PC-3 (cell line): Measurements from ENCODE around the gene RRM2.

ENCODE experiments used
- EZH2 ChIP-seq: fragments of 300-600 bp; sonication (generic); IDR thresholded peaks from one replicate; pipeline ENCODE4 v1.6.1; 2017; ENCODE audit warnings: antibody characterized with exemption, mild to moderate bottlenecking, low read length; ENCODE audit not compliant: unreplicated experiment
- EZH2phosphoT487 ChIP-seq: fragments of 300-600 bp; sonication (generic); IDR thresholded peaks from 2 replicates; pipeline ENCODE4 v1.6.1; 2018; ENCODE audit warnings: mild to moderate bottlenecking, antibody characterized with exemption, low read length, borderline replicate concordance
- TF ChIP-seq, protein P1 (sequence below): fragments of 300-600 bp; sonication (generic); conservative IDR thresholded peaks from 2 replicates; pipeline ENCODE4 v1.5.1; 2017; ENCODE audit warnings: antibody characterized with exemption, low read depth, mild to moderate bottlenecking, low read length

DNA sequence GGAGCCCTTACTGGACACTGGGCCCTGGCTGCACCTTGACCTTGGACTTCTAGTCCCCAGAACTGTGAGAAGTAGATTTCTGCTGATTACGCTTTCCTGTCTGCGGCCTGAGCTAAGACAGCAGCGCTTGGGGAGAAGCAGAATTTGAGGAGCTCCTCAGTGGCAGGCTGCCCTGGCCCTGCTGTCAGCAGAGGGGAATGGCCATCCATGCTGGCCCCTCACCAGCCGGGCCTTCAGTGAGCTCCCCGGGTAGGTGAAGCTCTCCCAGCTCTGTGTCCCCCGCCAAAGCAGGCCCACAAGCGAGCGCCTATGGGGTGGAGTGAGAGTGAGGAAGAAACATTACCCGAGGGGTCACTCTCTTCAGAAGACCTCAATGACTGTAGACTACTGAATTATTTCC lies 51.6 kb downstream of the RRM2 start:
- no peak for TF ChIP-seq EZH2phosphoT487
- TF ChIP-seq, protein P1, sequence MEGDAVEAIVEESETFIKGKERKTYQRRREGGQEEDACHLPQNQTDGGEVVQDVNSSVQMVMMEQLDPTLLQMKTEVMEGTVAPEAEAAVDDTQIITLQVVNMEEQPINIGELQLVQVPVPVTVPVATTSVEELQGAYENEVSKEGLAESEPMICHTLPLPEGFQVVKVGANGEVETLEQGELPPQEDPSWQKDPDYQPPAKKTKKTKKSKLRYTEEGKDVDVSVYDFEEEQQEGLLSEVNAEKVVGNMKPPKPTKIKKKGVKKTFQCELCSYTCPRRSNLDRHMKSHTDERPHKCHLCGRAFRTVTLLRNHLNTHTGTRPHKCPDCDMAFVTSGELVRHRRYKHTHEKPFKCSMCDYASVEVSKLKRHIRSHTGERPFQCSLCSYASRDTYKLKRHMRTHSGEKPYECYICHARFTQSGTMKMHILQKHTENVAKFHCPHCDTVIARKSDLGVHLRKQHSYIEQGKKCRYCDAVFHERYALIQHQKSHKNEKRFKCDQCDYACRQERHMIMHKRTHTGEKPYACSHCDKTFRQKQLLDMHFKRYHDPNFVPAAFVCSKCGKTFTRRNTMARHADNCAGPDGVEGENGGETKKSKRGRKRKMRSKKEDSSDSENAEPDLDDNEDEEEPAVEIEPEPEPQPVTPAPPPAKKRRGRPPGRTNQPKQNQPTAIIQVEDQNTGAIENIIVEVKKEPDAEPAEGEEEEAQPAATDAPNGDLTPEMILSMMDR, result no peak
- TF ChIP-seq EZH2, result no peak
